Caki2 (cell line): Measurements from ENCODE around the gene SCAF8. TPM values are rescaled to one million over a fixed set of nuclear protein-coding genes. Genes with fewer than 3 reads are reported as not detected.
A peak's percentile ranks its signal among the peaks of the same experiment; 100 is the strongest.
"Not testable (repeated sequence)": the region's sequence is repeated elsewhere in the genome, so short reads cannot be mapped to it uniquely, and the experiment has no call there.

Source experiments
- DNase-seq: peaks from one replicate; pipeline ENCODE4 v3.0.0-alpha.2; 2015; ENCODE audit warnings: low read depth
- in situ Hi-C: cut with HindIII; loops from 2 replicates; pipeline ENCODE4 v1.10.0; 2016; ENCODE audit warnings: low sequenced_read_pairs, low pct_unique_long_range_greater_than_20kb, mixed read lengths
- total RNA-seq: library from RNA; depleted of rRNA; stranded (reverse); fragments of >200 nt; shearing (Covaris generic); gene quantifications from 2 replicates; pipeline ENCODE4 v1.2.3, GENCODE V29; 2014; ENCODE audit warnings: low replicate concordance; rRNA removed

The SCAF8 gene, protein sequence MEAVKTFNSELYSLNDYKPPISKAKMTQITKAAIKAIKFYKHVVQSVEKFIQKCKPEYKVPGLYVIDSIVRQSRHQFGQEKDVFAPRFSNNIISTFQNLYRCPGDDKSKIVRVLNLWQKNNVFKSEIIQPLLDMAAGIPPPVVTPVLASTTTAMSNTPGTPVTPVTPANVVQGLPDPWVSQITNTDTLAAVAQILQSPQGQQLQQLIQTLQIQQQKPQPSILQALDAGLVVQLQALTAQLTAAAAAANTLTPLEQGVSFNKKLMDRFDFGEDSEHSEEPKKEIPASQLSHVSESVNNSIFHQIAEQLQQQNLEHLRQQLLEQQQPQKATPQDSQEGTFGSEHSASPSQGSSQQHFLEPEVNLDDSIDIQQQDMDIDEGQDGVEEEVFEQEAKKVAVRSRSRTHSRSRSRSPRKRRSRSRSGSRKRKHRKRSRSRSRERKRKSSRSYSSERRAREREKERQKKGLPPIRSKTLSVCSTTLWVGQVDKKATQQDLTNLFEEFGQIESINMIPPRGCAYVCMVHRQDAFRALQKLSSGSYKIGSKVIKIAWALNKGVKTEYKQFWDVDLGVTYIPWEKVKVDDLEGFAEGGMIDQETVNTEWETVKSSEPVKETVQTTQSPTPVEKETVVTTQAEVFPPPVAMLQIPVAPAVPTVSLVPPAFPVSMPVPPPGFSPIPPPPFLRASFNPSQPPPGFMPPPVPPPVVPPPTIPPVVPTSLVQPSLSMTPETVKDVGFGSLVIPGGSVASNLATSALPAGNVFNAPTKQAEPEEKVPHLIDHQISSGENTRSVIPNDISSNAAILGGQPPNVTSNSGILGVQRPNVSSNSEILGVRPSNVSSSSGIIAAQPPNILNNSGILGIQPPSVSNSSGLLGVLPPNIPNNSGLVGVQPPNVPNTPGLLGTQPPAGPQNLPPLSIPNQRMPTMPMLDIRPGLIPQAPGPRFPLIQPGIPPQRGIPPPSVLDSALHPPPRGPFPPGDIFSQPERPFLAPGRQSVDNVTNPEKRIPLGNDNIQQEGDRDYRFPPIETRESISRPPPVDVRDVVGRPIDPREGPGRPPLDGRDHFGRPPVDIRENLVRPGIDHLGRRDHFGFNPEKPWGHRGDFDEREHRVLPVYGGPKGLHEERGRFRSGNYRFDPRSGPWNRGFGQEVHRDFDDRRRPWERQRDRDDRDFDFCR (N-terminal part only)
- total RNA-seq: 7.3 and 10.2 TPM in 2 replicates

DNA sequence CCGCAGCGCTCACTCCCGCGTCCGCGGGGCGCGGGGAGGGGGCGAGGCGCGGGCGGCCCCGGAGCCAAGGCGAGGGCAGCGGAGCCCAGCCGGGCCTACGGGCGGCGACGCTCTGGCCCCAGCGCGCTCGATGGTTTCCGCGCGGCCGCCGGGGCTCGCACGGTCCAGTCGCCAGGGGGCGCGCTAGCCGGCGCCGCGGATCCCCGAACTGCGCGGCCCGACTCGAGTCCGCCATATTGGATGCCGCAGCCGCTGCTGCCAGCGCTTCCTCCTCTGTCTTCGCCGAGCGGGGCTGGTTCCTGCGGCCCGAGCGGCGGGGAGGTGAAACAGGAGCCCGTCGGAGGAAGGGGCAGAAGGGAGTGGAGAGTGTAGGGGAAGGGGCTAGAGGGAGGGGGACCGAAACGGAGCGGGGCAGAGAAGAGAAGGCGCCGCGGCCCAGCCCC, at the start of gene SCAF8:
TSS of gene SCAF8 (plus strand) at position 234 of the 443 bp plus-strand sequence. CDS start 485 bp downstream, outside the sequence.
- in situ Hi-C loops: no loop called here
- peak; percentile 76 for DNase-seq

DNA sequence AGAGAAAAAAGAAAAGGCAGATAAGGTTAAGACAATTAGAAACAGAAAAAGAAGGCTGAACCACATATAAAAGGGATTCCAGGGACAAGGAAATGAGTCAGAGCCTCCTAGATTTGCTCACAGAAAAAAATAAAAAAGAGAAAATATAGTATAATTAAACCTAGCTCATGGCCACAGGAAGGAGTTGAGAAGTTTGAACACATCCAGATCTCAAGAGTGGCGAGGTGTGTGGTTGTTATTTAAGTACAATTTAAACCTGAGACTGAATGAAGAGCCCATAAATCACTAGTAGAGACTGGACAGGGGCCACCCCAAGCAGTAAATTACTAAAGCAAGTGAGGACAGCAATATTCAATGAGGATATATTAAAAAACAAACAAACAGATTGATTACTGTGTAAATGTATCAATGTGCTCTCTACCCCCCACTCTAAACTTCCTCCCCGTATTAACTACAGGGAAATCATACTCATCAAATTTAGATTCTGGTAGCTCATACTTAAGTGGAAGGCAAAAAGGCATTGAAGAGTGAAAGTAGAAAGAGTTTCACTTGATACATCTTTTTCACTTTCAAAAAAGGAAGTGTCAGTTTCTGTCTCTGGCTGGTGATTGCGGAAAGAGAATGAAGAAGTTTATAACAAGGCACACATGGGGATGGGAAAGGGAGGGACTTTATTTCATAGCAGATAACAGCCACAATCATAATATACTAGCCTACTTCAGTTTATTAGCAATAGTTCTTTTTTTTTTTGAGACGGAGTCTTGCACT, 49.3 kb upstream of the SCAF8 start:
- in situ Hi-C loops: no loop called here
- DNase-seq: no peak

DNA sequence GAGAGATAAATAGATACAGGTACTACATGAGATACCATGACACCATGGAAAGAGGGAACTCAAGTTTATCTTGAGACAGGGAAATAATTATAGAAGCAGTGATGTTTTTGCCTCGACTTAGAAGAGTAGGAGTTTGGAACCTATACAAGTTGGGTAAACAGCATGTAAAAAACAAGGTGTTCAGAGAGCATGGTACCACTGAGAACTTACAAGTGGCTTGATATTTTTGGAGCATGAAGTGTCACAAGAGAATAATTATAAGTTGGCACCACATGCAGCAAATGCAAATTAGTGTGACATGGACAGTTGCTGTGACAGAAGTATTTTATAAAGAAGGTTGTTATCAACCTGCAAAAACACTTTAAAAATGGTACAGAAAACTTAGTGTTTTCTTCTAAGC, 47.1 kb upstream of the SCAF8 start:
- in situ Hi-C loops: no loop called here
- no peak for DNase-seq

DNA sequence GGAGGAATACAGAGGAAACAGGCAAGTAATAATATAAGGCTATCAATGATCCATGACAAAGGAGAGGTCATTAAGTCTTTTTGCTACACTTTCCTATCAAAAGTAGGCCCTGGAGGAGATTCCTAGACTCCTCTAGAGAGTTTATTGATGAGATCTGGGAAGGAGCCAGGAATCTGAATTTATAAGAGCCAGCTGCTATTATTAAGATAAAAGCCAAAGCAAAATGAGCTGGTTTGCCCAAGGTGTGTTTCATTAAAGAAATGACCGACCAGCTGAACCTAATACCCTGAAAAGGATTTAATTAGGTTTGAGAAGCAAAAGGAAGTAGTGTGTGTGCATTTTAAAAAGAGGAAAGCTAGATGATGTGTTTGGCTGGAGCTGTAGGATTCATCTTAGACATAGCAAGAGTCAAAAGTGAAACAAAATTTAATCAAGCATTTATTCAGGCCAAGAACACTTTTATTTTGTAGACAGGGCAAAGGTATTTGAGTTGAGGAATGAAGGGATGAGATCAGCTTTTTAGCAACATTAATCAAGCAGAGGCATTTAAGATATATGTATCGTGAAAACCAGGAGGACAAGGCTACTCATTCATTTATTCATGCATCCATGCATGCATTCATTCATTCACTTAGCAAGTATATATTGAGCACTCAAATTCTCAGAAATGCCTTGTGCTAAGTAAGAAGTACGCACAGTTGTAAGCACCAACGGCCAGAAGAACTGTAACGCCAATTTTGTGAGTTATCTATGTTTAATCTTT, 43.5 kb upstream of the SCAF8 start:
- no peak for DNase-seq
- in situ Hi-C loops: no loop called here

DNA sequence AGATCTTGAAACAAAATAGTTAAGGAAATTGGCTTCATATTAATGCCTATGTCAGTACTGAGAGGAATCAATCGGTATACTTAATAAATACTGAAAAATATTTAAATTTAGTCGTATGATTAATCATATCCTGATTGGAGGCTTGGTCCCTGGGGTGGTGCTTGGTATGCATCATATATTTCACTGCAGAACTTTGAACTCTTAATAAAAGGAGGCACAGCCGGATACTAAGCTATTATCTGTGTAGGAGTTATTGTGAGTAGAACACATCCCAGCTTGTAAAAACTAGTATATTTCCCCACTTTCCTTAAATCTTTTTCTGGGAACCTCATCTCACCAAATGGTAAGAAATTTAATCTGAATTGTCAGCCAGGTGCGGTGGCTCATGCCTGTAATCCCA, 42.4 kb upstream of the SCAF8 start:
- in situ Hi-C loops: no loop called here
- no peak for DNase-seq

DNA sequence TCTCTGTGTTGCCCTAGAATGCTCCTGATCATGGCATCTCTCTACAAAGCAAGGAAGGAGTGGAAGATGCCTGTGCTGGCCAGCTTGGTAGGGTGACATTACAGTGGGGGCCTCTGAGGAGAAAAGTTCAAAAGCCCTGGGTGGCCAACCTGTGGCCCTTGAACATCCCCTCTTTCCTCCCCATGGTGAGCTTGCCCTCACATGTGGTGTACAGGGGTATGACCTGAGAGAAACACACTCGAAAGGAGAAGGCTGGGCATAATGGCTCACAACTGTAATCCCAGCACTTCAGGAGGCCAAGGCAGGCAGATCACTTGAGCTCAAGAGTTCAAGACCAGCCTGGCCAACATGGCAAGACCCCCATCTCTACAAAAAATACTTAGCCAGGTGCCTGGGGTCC, 36.6 kb upstream of the SCAF8 start:
- in situ Hi-C loops: no loop called here
- no peak for DNase-seq

DNA sequence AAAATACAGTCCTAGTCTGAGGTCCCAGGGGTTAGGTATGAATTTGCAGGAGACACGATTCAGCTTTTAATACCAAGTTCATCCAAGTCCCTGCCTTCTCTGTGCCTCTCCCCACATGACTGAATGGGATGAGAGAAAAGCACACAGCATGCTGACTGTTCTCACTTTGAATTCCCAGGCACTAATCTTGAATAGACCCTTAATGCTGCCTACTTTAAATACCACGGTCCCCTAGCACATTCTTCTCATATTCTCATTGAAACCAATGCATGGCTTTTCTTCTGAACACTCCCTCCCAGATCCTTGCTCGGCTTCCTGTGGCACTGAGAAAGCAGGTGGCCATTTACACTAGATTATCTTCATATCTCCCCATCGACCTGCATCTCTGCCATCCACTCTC, 30.1 kb upstream of the SCAF8 start:
- DNase-seq: no peak
- in situ Hi-C loops: no loop called here

DNA sequence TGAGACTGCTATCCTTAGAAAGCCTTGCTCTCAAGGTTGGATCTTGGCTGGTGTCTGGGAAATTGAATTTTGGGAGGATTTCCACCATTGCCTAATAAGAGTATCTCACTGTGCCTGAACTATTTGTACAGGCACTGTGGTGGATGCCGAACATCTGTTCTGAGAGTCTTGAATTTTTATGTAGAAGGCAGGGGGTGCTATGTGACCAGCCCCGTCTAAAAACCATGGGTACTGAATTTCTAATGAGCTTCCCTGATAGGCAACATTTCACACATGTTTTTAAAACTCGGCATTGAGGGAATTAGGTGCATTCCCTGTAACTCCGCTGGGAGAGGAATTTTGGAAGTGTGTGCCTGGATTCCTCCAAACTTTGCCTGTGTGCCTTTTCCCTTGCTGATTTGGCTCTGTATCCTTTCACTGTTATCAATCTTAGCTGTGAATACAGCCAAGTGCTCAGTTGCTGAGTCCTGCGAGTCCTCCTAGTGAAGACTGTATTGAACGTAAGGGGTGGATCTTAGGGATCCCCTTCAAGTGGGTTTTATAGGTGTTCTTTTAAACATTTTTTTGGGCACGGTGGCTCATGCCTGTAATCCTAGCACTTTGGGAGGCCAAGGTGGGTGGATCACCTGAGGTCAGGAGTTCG, 27.6 kb upstream of the SCAF8 start:
- in situ Hi-C loops: no loop called here
- no peak for DNase-seq

DNA sequence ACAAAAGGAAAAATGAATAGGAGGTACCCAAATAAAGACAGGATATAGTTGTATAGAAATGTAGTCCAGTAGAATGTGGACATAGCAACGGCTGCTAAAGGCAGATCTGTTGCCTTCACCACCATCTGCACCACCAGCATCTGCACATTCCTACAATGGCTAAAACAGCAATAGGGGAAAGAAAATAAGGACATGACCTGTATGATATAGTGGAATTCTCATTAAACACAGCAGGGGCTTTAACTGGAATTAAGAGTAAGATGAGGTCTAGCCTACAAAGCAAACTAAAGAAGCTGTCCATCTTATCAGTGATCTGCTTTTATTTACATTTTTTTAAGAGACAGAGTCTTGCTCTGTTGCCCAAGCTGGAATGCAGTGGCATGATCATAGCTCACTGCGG, 26.8 kb upstream of the SCAF8 start:
- DNase-seq: no peak
- in situ Hi-C loops: no loop called here

DNA sequence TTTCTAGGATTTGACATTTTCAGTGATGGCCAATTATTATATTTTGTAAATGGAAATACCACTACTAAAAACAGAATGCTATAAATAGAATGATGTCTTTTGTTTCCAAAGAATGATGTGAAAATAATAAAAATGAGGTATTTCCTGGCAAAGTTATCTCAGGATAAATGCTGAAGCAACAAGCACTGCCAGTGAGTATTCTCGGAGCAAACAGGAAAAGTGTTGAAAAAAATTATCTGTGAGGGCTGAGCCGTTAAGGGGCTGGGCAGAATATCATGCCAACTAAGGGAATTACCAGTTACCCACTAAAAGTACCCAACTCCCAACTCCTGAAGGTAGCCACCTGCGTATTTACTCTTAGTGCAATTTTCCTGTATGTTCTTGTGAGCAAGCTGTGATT, 23.6 kb upstream of the SCAF8 start:
- in situ Hi-C loops: no loop called here

DNA sequence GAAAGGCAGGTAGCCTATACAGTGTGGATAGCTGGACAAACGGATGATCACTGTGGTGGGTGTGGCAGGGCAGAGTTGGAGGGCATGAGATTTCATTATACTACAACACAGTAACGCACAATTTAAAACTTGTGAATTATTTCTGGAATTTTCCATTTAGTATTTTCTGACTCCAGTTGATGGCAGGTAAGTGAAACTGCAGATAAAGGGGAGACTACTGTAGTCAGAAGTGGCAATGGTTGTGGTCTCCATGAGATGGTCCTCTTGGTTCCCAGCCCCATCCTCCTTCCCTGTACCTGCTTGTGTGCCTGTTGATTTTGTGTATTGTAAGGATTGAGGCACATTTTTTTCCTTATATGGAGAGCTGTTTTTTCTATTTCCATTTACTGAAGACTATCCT, 22.5 kb upstream of the SCAF8 start:
- in situ Hi-C loops: no loop called here
- no peak for DNase-seq

More for the DNA sequence above, 23.6 kb upstream of the SCAF8 start:
- no peak for DNase-seq

DNA sequence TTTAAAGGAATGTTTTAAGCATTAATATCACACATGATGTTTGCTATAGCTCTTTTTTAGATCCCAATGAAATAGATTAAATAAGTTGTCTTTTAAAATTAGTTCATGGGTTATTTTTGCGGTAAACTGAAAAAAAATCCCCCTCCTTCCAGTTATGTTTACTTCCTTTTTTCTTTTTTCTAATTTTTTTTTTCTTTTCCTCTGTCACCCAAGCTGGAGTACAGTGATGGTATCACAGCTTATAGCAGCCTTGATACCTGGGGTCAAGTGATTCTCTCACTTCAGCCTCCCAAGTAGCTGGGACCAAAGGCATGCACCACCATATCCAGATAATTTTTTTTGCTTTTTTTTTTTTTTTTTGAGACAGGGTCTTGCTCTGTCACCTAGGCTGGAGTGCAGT, 17.8 kb upstream of the SCAF8 start:
- in situ Hi-C loops: no loop called here
- no peak for DNase-seq

DNA sequence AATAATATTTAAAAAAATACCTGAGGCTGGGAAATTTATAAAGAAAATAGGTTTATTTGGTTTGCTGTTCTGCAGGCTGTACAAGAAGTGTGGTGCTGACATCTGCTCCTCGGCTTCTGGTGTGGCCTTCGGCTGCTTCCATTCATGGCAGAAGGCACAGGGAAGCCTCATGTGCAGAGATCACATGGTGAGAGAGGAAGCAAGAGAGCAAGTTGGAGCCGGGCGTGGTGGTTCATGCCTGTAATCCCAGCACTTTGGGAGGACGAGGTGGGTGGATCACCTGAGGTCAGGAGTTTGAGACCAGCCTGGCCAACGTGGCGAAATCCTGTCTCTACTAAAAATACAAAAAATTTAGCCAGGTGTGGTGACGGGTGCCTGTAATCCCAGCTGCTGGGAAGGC, 16.9 kb upstream of the SCAF8 start:
- in situ Hi-C loops, DNase-seq: not testable (repeated sequence)

DNA sequence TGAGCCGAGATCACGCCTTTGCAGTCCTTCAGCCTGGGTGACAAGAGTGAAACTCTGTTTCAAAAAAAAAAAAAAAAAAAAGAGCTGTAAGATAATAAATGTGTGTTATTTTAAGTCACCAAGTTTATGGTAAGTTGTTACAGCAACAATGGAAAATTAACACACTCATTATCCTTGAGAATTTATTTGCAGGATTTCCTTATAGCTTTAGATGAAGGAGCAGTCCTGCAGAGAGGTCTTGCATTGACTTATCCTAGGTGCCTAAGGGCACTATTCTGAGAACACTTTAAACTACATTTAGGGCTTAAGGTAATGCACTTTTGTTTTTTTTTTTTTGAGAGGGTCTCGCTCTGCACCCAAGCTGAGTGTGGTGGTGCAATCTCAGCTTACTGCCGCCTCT, 13.8 kb upstream of the SCAF8 start:
- DNase-seq: no peak
- in situ Hi-C loops: no loop called here

DNA sequence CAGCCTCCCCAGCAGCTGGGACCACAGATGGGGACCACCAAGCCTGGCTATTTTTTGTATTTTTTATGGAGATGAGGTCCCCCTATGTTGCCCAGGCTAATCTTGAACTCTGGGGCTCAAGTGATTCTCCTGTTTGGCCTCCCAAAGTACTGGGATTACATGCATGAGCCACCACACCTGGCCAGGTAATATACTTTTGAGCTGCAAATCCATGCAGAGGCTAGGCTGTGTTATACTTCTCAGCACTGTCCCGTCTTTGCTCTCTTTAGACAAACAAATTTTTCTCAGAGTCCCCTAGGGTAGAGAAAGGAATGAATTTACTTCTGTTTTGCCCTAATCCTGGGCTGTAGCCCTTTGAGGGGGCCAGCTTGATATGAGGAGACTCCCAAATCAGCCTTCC, 13.4 kb upstream of the SCAF8 start:
- in situ Hi-C loops: no loop called here
- DNase-seq: no peak

DNA sequence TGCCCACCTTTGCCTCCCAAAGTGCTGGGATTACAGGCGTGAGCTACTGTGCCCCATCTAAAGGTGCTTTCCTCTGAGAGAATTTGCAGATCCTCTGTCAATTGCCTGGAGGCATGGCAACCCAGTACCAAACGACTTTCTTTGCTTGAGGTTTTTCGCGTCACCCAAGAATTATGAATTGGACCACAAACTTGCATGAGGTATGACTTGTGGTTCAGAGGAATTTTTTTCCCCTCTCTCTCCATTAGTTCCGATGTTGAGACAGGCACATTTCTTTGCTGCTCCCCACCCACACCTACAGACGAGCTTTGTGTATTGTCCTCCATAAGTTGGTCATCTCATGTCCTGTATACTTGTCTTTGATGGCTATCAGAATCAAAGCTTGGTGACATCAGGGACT, 11.8 kb upstream of the SCAF8 start:
- in situ Hi-C loops: no loop called here
- peak; percentile 19 for DNase-seq

DNA sequence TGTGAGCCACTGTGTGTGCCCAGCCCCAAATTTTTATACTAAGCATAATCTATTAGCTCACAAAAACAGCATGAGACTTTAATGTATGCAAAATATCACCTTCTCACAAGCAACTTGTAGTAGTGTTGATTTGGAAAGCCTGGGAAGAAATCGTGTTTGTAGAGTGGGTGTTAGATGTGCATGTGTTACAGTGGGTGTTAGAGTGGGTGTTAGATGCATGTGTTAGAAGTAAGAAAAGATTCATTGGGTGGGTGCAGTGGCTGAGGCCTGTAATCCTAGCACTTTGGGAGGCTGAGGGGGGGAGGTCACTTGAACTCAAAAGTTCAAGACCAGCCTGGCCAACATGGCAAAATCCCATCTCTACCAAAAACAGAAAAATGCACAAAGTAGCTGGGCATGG, 6.3 kb upstream of the SCAF8 start:
- in situ Hi-C loops: no loop called here
- no peak for DNase-seq
